HepG2 (cell line): ENCODE measurements around the gene RIPK3. TPM values are rescaled to one million over a fixed set of nuclear protein-coding genes. Genes with fewer than 3 reads are reported as not detected.
A peak's percentile ranks its signal among the peaks of the same experiment; 100 is the strongest.

Experiments
- AHDC1 ChIP-seq: sonication (generic); formaldehyde crosslinking; IDR thresholded peaks from 2 replicates; pipeline ENCODE4 v1.5.1; 2020; ENCODE audit warnings: mild to moderate bottlenecking, missing genetic modification reagents, borderline replicate concordance
- MXD1 ChIP-seq: sonication (generic); formaldehyde crosslinking; IDR thresholded peaks from 2 replicates; pipeline ENCODE4 v1.4.0; 2020; ENCODE audit warnings: mild to moderate bottlenecking, missing genetic modification reagents
- ZNF709 ChIP-seq: sonication (generic); formaldehyde crosslinking; IDR thresholded peaks from 2 replicates; pipeline ENCODE4 v1.5.0; 2020; ENCODE audit warnings: mild to moderate bottlenecking, missing genetic modification reagents
- polyA plus RNA-seq, 8 experiments: library from polyadenylated mRNA; depleted of rRNA in 3 of 8; stranded (reverse) in 7 of 8; unstranded in 1 of 8; fragments of >200 nt; fragmentation: Illumina TruSeq in 4 of 8; extraction: Trizol in 4 of 8; gene quantifications; 2 replicates each; pipeline versions ENCODE4 v1.2.1 to v1.2.3, GENCODE V29; 2011 to 2016; ENCODE audit warnings: low read depth in 4 of 8, missing spikeins in 1 of 8, mixed read lengths in 1 of 8; ENCODE audit not compliant: insufficient read depth in 1 of 8
- total RNA-seq, 5 experiments: library from RNA; depleted of rRNA; stranded (reverse); fragments of >200 nt; fragmentation: Illumina TruSeq; extraction: Trizol; gene quantifications; 2 replicates each; pipeline ENCODE4 v1.2.3, GENCODE V29; 2016; ENCODE audit warnings: low read depth in 1 of 5

The RIPK3 gene
- total and polyA plus RNA-seq, 2 of the 13 experiments (the other 11 are each of a cell fraction or from before 2014, with no cell fraction given): not detected

DNA sequence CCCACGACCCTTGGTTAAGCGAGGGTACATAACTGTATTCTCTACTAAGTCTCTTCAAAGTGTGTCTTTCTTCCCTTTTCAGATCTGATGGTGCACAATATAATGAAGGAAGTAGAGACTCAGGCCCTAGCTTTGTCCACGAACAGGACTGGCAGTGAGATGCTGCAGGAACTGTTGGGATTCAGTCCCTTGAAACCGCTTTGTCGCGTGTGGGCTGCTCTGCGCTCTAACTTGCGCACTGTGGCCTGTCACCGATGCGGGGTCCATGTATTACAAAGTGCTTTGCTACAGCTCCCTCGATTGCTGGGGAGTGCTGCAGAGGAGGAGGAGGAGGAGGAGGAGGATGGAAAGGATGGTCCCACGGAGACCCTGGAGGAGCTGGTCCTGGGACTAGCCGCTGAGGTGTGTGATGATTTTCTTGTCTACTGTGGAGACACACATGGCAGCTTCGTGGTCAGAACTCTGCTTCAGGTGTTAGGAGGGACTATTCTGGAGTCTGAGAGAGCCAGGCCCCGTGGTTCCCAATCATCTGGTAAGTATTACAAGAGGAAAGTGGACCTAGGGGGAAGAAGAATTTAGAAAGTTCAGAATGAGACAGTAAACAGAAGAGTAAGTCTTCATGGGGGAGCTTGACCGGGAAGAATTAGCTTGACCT, 39.3 kb downstream of the RIPK3 start (continued):
- TF ChIP-seq AHDC1 (CRISPR knock-in tag): 0 out of 2 replicates have a peak, but pooled peaks have one; percentile 5
- no peak for TF ChIP-seq MXD1 (CRISPR knock-in tag)
- TF ChIP-seq ZNF709 (CRISPR knock-in tag): no peak
